NOMO-1 treated with DMSO at 0.1 percent for 48 hours (cell line): ENCODE data around the gene MPP3.
A peak's percentile ranks its signal among the peaks of the same experiment; 100 is the strongest.

Experiments
- DNase-seq: peaks from one replicate; lab custom pipeline; 2025; ENCODE audit not compliant: unreplicated experiment; lab: John Stamatoyannopoulos, UW

MPP3 gene

GRCh38 chr17:43832168-43832975 is 574 bp downstream of the MPP3 start:
- DNase-seq = peak; percentile 12

GRCh38 chr17:43831633-43832032 is 1.3 kb downstream of the MPP3 start:
- DNase-seq = no peak

GRCh38 chr17:43830510-43831140 is 2.3 kb downstream of the MPP3 start:
- DNase-seq = no peak

GRCh38 chr17:43829738-43830137 is 3.2 kb downstream of the MPP3 start:
- DNase-seq = no peak

- DNase-seq = no peak
These were observed 5.3 kb downstream of the MPP3 start for GRCh38 chr17:43827596-43827995.

- no peak for DNase-seq
These were observed 6.7 kb downstream of the MPP3 start for GRCh38 chr17:43826206-43826605.

DNA sequence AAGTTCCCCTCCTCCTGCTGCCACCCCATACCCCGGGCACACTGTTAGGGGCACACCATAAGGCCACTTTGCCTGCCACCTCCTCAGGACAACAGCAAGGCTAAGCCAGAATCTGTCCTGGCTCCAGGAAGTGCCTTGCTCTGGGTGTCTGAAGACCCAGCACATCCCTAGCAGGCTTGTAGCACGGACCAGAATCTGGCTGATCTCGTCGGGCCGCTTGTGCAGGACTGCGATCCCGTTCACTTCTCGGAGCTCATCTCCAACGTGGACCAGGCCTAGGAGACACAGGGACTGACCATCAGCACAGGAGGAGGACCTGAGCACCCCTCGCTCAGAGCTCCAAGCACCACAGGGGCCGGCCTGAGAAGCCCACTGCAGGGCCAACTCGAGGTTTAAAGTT is 7.4 kb downstream of the MPP3 start:
- DNase-seq = no peak

- DNase-seq = no peak
These were observed 9.4 kb downstream of the MPP3 start for GRCh38 chr17:43823350-43824084.

DNA sequence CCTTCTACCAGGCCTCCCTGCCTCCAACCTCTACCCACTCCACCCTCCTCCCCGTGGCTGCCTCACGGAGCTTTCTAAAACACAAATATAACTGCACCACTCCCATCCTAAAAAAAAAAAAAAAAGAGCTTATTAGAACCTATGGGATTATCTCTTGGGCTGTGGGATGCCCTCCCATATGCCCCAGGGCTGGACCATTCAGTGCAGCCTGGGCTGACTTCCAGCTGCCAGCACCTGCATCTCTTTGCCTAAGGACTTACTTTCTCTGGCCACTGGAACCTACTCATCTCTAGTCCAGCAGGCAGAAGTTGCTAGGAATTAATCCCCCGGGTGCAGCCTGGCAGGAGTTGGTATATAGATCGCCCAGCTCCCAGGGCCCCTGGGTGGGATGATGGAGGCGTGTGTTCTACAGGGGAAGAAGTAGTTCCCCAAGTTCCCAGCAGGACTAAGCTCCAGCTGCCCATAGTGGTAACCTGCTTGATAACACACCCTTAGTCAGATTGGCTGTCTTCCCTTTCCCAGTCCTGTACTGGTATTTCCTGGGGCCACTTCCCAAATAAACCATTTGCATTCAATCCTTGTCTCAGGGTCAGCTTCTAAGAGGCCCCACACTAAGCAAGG is 10.3 kb downstream of the MPP3 start:
- no peak for DNase-seq

GRCh38 chr17:43820759-43821158 is 12.2 kb downstream of the MPP3 start:
- DNase-seq = no peak

DNA sequence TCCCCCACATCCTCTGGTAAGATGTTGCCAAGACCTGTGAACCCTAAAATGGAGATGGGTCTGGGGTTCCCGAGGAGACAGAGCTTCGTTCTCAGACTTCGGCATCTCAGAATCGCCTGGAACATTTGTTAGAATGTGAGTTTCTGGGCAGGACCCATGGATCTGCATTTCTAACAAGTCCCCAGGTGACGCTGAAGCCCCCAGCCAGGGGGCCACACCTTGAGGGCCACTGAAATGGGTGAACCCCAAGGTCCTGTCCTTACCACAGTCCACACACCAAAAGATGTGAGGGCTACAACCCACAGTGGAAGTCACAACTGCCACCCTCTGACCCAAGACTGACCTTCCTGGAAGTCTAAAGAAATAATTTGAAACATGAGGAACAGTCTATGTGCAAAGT is 14.0 kb downstream of the MPP3 start:
- no peak for DNase-seq

DNA sequence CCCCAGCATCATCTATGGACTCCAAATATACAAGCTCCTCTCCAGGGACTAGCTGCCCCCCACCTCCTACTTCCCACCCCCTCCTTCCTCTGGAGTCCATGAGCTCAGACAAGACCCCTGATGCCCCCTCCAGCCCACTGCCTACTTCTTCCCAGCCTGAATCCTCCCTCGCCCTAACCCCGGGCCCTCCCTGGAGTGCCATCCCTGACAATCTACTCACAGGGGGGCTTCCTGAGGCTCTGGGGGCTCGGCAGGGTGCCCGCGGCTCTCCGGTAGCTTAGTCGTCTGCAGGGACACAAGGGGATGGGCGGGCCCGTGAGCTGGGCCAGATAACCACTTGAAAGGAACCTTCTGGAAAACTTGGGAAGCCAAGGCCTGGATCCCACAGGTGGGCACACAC is 15.1 kb downstream of the MPP3 start:
- DNase-seq = no peak

- no peak for DNase-seq
These were observed 16.3 kb downstream of the MPP3 start for GRCh38 chr17:43816336-43817320.

- no peak for DNase-seq
These were observed 18.2 kb downstream of the MPP3 start for GRCh38 chr17:43814714-43815113.

GRCh38 chr17:43814026-43814425 is 18.9 kb downstream of the MPP3 start:
- DNase-seq = no peak

- no peak for DNase-seq
These were observed 19.6 kb downstream of the MPP3 start for GRCh38 chr17:43813386-43813785.

DNA sequence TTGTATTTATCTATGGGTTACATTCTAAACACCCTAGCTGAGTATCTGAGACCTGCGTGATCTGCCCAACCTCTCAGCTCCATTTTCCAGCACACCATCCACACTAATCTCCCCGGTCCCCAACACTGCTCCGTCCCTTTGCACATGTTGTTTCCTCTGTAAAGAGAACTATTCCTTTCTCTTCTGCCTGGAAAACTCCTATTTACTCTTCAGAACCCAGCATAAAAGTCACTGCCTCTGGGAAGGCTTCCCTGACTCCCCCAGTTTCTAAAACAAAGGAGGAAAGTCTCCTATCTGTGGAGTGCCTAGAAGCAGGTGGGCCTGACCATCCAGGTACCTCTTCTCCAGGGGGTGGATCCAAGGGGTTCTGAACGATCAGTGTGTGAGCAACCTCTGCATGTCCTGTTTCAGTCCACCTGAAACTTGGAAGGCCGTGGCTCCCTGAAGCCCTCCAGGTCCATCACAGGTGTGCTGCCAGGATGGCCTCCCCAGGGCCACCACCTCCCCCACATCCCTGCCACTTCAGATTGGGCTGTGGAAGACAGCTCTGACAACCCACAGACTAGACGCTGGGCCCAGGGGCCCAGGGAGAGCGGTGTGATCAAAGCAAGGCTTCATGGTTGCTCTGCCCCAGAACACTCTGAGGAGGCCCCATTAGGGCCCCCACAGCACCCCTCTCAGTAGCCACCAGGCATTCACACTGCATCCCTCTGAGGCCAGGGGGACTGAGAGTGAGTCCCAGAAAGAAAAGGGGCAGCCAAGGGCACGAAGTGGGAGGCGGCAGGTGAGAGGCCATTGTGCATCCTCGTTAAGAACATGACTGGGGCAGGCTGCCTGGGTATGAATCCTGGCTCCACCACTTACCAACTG is 20.3 kb downstream of the MPP3 start:
- DNase-seq = no peak

DNA sequence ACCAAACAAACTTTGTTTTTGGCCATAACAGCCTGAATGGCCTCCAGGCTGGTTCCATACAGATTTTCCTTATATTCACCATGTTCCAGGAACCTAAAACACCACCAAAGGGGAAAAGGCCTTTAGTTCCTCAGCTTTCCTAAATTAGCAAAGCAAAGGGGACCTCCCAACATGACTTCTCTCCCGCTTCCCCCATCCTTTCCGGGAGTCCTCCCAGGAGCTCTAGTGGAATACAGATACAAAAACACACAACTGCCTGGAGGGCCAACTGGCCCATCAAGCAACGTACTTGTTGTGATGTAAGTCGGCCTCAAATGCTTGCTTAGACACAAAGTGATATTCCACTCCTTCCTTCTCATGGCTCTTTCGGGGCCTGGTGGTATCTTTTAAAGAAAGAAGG is 22.1 kb downstream of the MPP3 start:
- no peak for DNase-seq

- no peak for DNase-seq
These were observed 22.7 kb downstream of the MPP3 start for GRCh38 chr17:43810226-43810715.
